ENCODE results near the gene IQSEC3. TPM values are rescaled to one million over a fixed set of nuclear protein-coding genes. Genes with fewer than 3 reads are reported as not detected.

IQSEC3 gene
- total and polyA plus RNA-seq, 10 of the 15 experiments (the other 5 are each of a cell fraction or from before 2014, with no cell fraction given), result not detected

DNA sequence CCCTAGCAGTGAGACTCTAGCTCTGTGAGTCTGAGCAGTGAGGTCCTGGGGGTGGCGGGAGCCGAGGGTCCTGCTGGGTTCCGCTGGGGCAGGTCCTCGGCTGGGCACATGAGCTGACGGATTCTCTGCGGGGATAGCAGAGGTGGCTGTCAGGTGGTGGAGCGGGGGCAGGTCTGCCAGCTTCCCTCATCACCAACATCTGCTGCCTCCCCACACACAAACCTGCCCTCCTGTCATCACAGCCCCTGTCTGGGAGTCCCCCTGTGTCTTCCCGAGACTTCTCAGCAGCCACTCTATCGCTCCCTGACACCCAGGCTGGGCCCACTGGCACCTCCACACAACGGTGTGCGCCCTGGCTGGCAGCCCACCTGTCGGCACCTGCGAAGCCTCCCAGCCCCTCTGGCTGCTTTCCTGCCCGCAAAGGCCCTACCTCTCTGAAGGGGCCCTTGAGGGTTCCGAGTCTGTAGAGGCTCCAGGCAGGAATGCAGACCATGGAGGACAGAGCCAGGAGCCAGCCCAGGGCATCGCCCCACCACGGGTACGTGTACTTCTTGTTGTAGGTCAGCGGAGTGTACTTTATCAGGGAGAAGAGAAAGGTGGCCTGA lies 154.5 kb downstream of the IQSEC3 start:
- H3K27ac ChIP-seq (ENCODE audit: control insufficient read depth, insufficient read depth), result no peak overlapping the region
- no peak for FAIRE-seq
- H4K20me1 ChIP-seq (ENCODE audit: control insufficient read depth, insufficient read depth), result no peaks in the 10 kb centered on the region; the same call in 1 of the 2 replicates
- 54% methylated on average over 19 of the region's 19 CpGs for WGBS (ENCODE audit: insufficient coverage, insufficient replicate concordance, low lambda C conversion rate, missing lambda C conversion rate)
- H3K9ac ChIP-seq (ENCODE audit: control insufficient read depth, insufficient read depth, low read length), result no peak overlapping the region
- no peaks in the 10 kb centered on the region for H3K9me3 ChIP-seq (replicated peaks; ENCODE audit: control insufficient read depth, insufficient read depth, low read length)
- POLR2A ChIA-PET, result no interaction called here
- RAD21 ChIA-PET (ENCODE audit: unreplicated experiment), result no interaction called here
- H3K36me3 ChIP-seq (ENCODE audit: control insufficient read depth in 2 of 2, insufficient read depth in 2 of 2, low read length in 1 of 2), result no peaks in the 10 kb centered on the region
- no peak for ATAC-seq
- no peak overlapping the region for H3K4me2 ChIP-seq (ENCODE audit: control insufficient read depth, insufficient read depth)
- H3K27me3 ChIP-seq (replicated peaks in 1 of 2; ENCODE audit: control insufficient read depth in 2 of 2, insufficient read depth in 2 of 2, low read length in 1 of 2), result no peaks in the 10 kb centered on the region
- intact Hi-C loops (cut with micrococcal nuclease; ENCODE audit: unreplicated experiment) (no loop called here), in situ Hi-C loops (cut with MboI) (no loop called here)
- CTCF ChIA-PET, result interaction anchor here (0.9 kb wide), 1 partner anchor 13 kb away, joined by 3 read pairs; no protein-coding TSS in a partner anchor
- no peaks in the 10 kb centered on the region for H3K79me2 ChIP-seq (ENCODE audit: control insufficient read depth, insufficient read depth, low read length)
- no peak for DNase-seq (ENCODE audit: low read depth, low spot score)
- H2AFZ ChIP-seq (ENCODE audit: control insufficient read depth, low read depth, low read length), result no peak overlapping the region
- TF ChIP-seq DPF2 (IDR thresholded peaks at IDR 0.05) (no peak), ZZZ3 (IDR thresholded peaks at IDR 0.05; ENCODE audit: control insufficient read depth, insufficient read length, low read depth) (no peak), CBX3 (IDR thresholded peaks at IDR 0.05; ENCODE audit: borderline replicate concordance, low read depth) (no peak), EED (IDR thresholded peaks at IDR 0.05; ENCODE audit: low read depth) (no peak)
- TF ChIP-seq, protein P1, sequence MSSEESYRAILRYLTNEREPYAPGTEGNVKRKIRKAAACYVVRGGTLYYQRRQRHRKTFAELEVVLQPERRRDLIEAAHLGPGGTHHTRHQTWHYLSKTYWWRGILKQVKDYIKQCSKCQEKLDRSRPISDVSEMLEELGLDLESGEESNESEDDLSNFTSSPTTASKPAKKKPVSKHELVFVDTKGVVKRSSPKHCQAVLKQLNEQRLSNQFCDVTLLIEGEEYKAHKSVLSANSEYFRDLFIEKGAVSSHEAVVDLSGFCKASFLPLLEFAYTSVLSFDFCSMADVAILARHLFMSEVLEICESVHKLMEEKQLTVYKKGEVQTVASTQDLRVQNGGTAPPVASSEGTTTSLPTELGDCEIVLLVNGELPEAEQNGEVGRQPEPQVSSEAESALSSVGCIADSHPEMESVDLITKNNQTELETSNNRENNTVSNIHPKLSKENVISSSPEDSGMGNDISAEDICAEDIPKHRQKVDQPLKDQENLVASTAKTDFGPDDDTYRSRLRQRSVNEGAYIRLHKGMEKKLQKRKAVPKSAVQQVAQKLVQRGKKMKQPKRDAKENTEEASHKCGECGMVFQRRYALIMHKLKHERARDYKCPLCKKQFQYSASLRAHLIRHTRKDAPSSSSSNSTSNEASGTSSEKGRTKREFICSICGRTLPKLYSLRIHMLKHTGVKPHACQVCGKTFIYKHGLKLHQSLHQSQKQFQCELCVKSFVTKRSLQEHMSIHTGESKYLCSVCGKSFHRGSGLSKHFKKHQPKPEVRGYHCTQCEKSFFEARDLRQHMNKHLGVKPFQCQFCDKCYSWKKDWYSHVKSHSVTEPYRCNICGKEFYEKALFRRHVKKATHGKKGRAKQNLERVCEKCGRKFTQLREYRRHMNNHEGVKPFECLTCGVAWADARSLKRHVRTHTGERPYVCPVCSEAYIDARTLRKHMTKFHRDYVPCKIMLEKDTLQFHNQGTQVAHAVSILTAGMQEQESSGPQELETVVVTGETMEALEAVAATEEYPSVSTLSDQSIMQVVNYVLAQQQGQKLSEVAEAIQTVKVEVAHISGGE (CRISPR knock-in tag; IDR thresholded peaks at IDR 0.05), result no peak
- no peaks in the 10 kb centered on the region for H3K4me1 ChIP-seq (ENCODE audit: control insufficient read depth, insufficient read depth, low read length)
- BruUV-seq (replicated peaks), result no TSS peak
- SMC1A ChIA-PET (ENCODE audit: uncharacterized antibody, unreplicated experiment), result no interaction called here
- H3K4me3 ChIP-seq, result no peak overlapping the region
